K562 (cell line): ENCODE results near the gene SKAP1. TPM values are rescaled to one million over a fixed set of nuclear protein-coding genes. Genes with fewer than 3 reads are reported as not detected.

Experiments used
- ATAC-seq: fragments of 200-7000 bp; cut with Tn5 transposase; 3 replicates; pipeline ENCODE4 v1.9.1; 2020; ENCODE audit warnings: moderate library complexity
- BruUV-seq: library from RNA; stranded (reverse); fragments of 400-500 nt; replicated peaks from 2 replicates; lab custom pipeline; 2021; lab: Mats Ljungman, UMichigan
- CTCF ChIA-PET: fragments of 300-600 bp; formaldehyde crosslinking; extraction: SDS; loops from one replicate; lab custom pipeline; 2021; ENCODE audit warnings: low intra/inter-chr PET ratio; lab: Yijun Ruan, JAX
- POLR2A ChIA-PET: fragments of 300-600, 350-650 bp; sonication (Branson Sonifier 250); formaldehyde crosslinking; extraction: SDS; loops from one replicate; lab custom pipeline; 2021; ENCODE audit warnings: antibody characterized with exemption, inconsistent platforms; lab: Yijun Ruan, JAX
- DNase-seq, 4 experiments: peaks; one replicate each; pipeline versions ENCODE4 v3.0.0 to v3.0.0-alpha.2; 2011 to 2018; ENCODE audit warnings: low spot score in 3 of 4, mixed read lengths in 3 of 4; ENCODE audit errors: extremely low read depth in 1 of 4
- FAIRE-seq: peaks from 2 replicates; lab custom pipeline; 2011; peaks lifted over from hg19 to GRCh38; lab: Jason Lieb, UNC
- H2AFZ ChIP-seq: 2 replicates; pipeline ENCODE4 v1.6.0; 2011; ENCODE audit warnings: low read depth, low read length, control low read depth, inconsistent platforms
- H3K27ac ChIP-seq: fragments of 200-600 bp; 3 replicates; pipeline ENCODE4 v1.8.0; 2011; ENCODE audit warnings: low read depth, mild to moderate bottlenecking, control low read depth, inconsistent platforms, low read length, moderate library complexity, mixed read lengths; ENCODE audit errors: extremely low read depth
- H3K27me3 ChIP-seq, 2 experiments: fragments of 300-600 bp in 1 of 2; 2 replicates in 1 of 2; 3 replicates in 1 of 2; pipeline versions ENCODE4 v1.6.0 to v1.8.0; 2011; ENCODE audit warnings: inconsistent platforms in 2 of 2, low read length in 2 of 2, mild to moderate bottlenecking in 1 of 2, mixed read lengths in 1 of 2, moderate library complexity in 1 of 2; ENCODE audit not compliant: control insufficient read depth in 2 of 2, insufficient read depth in 2 of 2
- H3K36me3 ChIP-seq: fragments of 300-600 bp; 3 replicates; pipeline ENCODE4 v1.8.0; 2011; ENCODE audit warnings: mild to moderate bottlenecking, low read length, inconsistent platforms; ENCODE audit not compliant: control insufficient read depth, insufficient read depth
- H3K4me1 ChIP-seq, 2 experiments: fragments of 200-600 bp in 1 of 2; replicated peaks in 1 of 2; 2 replicates in 1 of 2; 3 replicates in 1 of 2; pipeline versions ENCODE4 v1.5.1 to v1.8.0; 2011; ENCODE audit warnings: inconsistent platforms in 2 of 2, low read length in 2 of 2, mild to moderate bottlenecking in 1 of 2, mixed read lengths in 1 of 2, moderate library complexity in 1 of 2; ENCODE audit not compliant: control insufficient read depth in 2 of 2, insufficient read depth in 2 of 2
- H3K4me2 ChIP-seq: 2 replicates; pipeline ENCODE4 v1.6.1; 2011; ENCODE audit warnings: low read length, control low read depth, inconsistent platforms, mixed read lengths; ENCODE audit not compliant: insufficient read depth
- H3K4me3 ChIP-seq: fragments of 200-600 bp; sonication (generic), shearing (Covaris generic); 2 replicates; pipeline ENCODE4 v1.5.1; 2016; ENCODE audit warnings: control low read depth, inconsistent platforms
- H3K79me2 ChIP-seq: fragments of 200-600 bp; 3 replicates; pipeline ENCODE4 v1.8.0; 2011; ENCODE audit warnings: low read length, inconsistent platforms; ENCODE audit not compliant: control insufficient read depth, insufficient read depth
- H3K9ac ChIP-seq, 2 experiments: 2 replicates each; pipeline versions ENCODE4 v1.6.0 to v1.6.1; 2011; ENCODE audit warnings: low read depth in 2 of 2, low read length in 2 of 2, control low read depth in 1 of 2, inconsistent platforms in 1 of 2, mild to moderate bottlenecking in 1 of 2, mixed read lengths in 1 of 2; ENCODE audit not compliant: insufficient read depth in 1 of 2
- H3K9me1 ChIP-seq: one replicate; pipeline ENCODE4 v1.6.0; 2011; ENCODE audit warnings: inconsistent platforms, mild to moderate bottlenecking, low read length, moderate library complexity; ENCODE audit not compliant: control insufficient read depth, insufficient read depth
- H3K9me3 ChIP-seq: replicated peaks from 2 replicates; pipeline ENCODE4 v1.5.1; 2011; ENCODE audit warnings: low read depth, low read length, inconsistent platforms; ENCODE audit not compliant: control insufficient read depth, insufficient read depth
- H4K20me1 ChIP-seq: replicated peaks from 2 replicates; pipeline ENCODE4 v1.6.1; 2011; ENCODE audit warnings: low read length, inconsistent platforms, mixed read lengths; ENCODE audit not compliant: control insufficient read depth, insufficient read depth
- NFIC ChIP-seq: fragments of 450-650 bp; IDR thresholded peaks from 2 replicates; pipeline ENCODE4 v1.6.1; 2017; ENCODE audit warnings: mild to moderate bottlenecking, inconsistent platforms
- WGBS: fragments of 100-300 bp; shearing (Covaris generic); methylation state at CpG from one replicate; pipeline ENCODE4 v1.1.6; 2016; ENCODE audit warnings: low coverage, mixed read lengths; ENCODE audit not compliant: insufficient coverage; ENCODE audit errors: missing lambda C conversion rate; 5-methylcytosine and 5-hydroxymethylcytosine counted together
- in situ Hi-C: fragments of 300-500 bp; cut with MboI; formaldehyde crosslinking; loops from 4 replicates; pipeline ENCODE4 v1.15.0; 2018; ENCODE audit warnings: inconsistent platforms, mixed read lengths
- intact Hi-C: fragments of 100-400 bp; cut with micrococcal nuclease; formaldehyde crosslinking; loops from 2 replicates; pipeline ENCODE4 v1.14.2; 2022
- polyA plus RNA-seq, 8 experiments: library from polyadenylated mRNA; depleted of rRNA in 4 of 8; stranded (reverse) in 5 of 8; unstranded in 3 of 8; fragments of >200 nt; fragmentation: Nextera tagmentation in 2 of 8; fragmentation: Illumina TruSeq in 1 of 8; extraction: Ambion mirVana in 2 of 8; extraction: Trizol in 1 of 8; gene quantifications; 2 replicates each; pipeline versions ENCODE4 v1.2.1 to v1.2.3, GENCODE V29; 2011 to 2014; ENCODE audit warnings: inconsistent platforms in 1 of 8, missing spikeins in 1 of 8
- total RNA-seq, 7 experiments: library from RNA; depleted of rRNA in 6 of 7; stranded (reverse); fragments of >200 nt in 6 of 7; fragmentation: Illumina TruSeq in 2 of 7; extraction: Trizol in 2 of 7; gene quantifications; 2 replicates each; pipeline versions ENCODE4 v1.2.1 to v1.2.3, GENCODE V29; 2011 to 2021; ENCODE audit warnings: low replicate concordance in 1 of 7
- TF ChIP-seq, protein P1 (sequence below): sonication (generic); formaldehyde crosslinking; IDR thresholded peaks from 2 replicates; pipeline ENCODE4 v1.8.1; 2023; ENCODE audit warnings: mild to moderate bottlenecking, missing genetic modification reagents

The SKAP1 gene
- total and polyA plus RNA-seq, 9 of the 15 experiments (the other 6 are each of a cell fraction or from before 2014, with no cell fraction given): 0.06 to 0.80 (median 0.10) TPM; not detected in 4

DNA sequence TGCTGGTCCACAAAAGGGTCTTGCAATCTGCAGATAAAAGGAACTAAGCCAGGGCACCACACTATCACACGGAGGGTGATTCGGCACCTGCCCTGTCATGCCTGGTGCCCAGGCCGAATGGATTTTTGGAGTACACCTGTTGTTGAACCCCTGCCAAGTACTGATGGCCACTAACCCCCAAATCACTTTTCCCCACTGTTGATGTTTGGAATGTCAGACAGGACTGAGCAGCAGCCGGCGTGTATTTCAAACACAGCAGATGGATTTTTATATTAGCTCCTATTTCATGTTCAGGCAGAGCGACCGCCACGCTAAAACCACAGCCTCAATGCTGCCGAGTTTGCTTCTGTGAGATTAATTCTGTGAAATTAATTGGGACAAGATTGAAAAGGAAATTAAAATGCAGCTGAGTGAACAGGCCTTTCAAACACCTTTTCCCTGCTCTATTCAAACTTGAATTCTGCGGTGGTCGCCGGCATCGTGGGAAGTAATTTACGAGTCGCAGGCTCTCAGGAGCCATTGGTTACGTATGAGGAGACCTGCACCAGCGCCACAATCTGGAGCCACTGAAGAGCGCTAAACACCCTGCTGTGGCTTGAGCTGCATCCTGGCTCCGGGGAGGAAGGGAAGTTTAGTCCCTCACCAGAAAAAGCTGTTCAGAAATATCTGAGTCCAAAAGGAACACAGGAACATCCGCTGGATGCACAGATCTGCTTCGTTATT lies 274.0 kb downstream of the SKAP1 start:
- BruUV-seq: no TSS peak
- H3K4me3 ChIP-seq: no peak overlapping the region
- intact Hi-C loops: no loop called here
- no peaks in the 10 kb centered on the region for H3K9me1 ChIP-seq
- H3K27ac ChIP-seq: no peak overlapping the region
- DNase-seq: no peak
- ATAC-seq: no peak
- H3K79me2 ChIP-seq: no peaks in the 10 kb centered on the region
- H3K9me3 ChIP-seq: no peaks in the 10 kb centered on the region
- H3K4me1 ChIP-seq: peaks cover 0 to 4% of the 10 kb centered on the region in 2 experiments; a peak in 3 of 5 replicates
- in situ Hi-C loops: no loop called here
- no peak overlapping the region for H3K9ac ChIP-seq
- FAIRE-seq: no peak
- POLR2A ChIA-PET: interaction anchor here (0.6 to 0.9 kb wide), 2 partner anchors 10 to 194 kb away, joined by 3 to 4 read pairs; no protein-coding TSS in a partner anchor
- no peaks in the 10 kb centered on the region for H4K20me1 ChIP-seq
- H3K27me3 ChIP-seq: no peaks in the 10 kb centered on the region
- CTCF ChIA-PET: interaction anchor here (0.5 kb wide), 1 partner anchor 538 kb away, joined by 5 read pairs; no protein-coding TSS in a partner anchor
- no peaks in the 10 kb centered on the region for H3K36me3 ChIP-seq
- H2AFZ ChIP-seq: peak overlapping the region; percentile 38; the same call in 1 of the 2 replicates
- no peak overlapping the region for H3K4me2 ChIP-seq
- WGBS: 32% methylated on average over 21 of the region's 21 CpGs
- TF ChIP-seq, protein P1, sequence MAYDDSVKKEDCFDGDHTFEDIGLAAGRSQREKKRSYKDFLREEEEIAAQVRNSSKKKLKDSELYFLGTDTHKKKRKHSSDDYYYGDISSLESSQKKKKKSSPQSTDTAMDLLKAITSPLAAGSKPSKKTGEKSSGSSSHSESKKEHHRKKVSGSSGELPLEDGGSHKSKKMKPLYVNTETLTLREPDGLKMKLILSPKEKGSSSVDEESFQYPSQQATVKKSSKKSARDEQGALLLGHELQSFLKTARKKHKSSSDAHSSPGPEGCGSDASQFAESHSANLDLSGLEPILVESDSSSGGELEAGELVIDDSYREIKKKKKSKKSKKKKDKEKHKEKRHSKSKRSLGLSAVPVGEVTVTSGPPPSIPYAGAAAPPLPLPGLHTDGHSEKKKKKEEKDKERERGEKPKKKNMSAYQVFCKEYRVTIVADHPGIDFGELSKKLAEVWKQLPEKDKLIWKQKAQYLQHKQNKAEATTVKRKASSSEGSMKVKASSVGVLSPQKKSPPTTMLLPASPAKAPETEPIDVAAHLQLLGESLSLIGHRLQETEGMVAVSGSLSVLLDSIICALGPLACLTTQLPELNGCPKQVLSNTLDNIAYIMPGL (CRISPR knock-in tag): no peak
- TF ChIP-seq NFIC: 0 out of 2 replicates have a peak, but pooled peaks have one; percentile 11
